H1 (cell line): ENCODE measurements around the gene ART5. TPM values are rescaled to one million over a fixed set of nuclear protein-coding genes. Genes with fewer than 3 reads are reported as not detected.
"Not testable (repeated sequence)": the region's sequence is repeated elsewhere in the genome, so short reads cannot be mapped to it uniquely, and the experiment has no call there.

Experiments used
- CTCF ChIA-PET: fragments of 300-600 bp; sonication (Branson Sonifier 250); formaldehyde crosslinking; loops from one replicate; lab custom pipeline; 2021; ENCODE audit not compliant: partially characterized antibody; lab: Charles Lee
- POLR2A ChIA-PET: fragments of 300-600 bp; sonication (Branson Sonifier 250); formaldehyde crosslinking; loops from one replicate; lab custom pipeline; 2021; ENCODE audit warnings: inconsistent platforms; ENCODE audit not compliant: partially characterized antibody; lab: Charles Lee
- DNase-seq, 2 experiments: peaks; one replicate each; pipeline versions ENCODE4 v3.0.0 to v3.0.0-alpha.2; 2010 to 2022; ENCODE audit warnings: low spot score in 2 of 2, low read depth in 1 of 2, mixed read lengths in 1 of 2
- FAIRE-seq: peaks from 2 replicates; lab custom pipeline; 2011; peaks lifted over from hg19 to GRCh38; lab: Jason Lieb, UNC
- H2AFZ ChIP-seq: 2 replicates; pipeline ENCODE4 v1.8.1; 2012; ENCODE audit warnings: low read length, inconsistent platforms
- H2AK5ac ChIP-seq: 2 replicates; pipeline ENCODE4 v1.6.1; 2013; ENCODE audit warnings: low read depth, low read length
- H2BK120ac ChIP-seq: replicated peaks from 2 replicates; pipeline ENCODE3; 2013; ENCODE audit warnings: low read depth, low read length, inconsistent platforms
- H2BK12ac ChIP-seq: 2 replicates; pipeline ENCODE4 v1.6.1; 2013; ENCODE audit warnings: low read depth, low read length
- H2BK15ac ChIP-seq: 2 replicates; pipeline ENCODE4 v1.6.1; 2013; ENCODE audit warnings: low read length
- H2BK20ac ChIP-seq: 2 replicates; pipeline ENCODE4 v1.6.1; 2013; ENCODE audit warnings: low read length
- H2BK5ac ChIP-seq: 2 replicates; pipeline ENCODE4 v1.6.1; 2013; ENCODE audit warnings: low read depth, low read length
- H3K14ac ChIP-seq: 2 replicates; pipeline ENCODE4 v1.6.1; 2013; ENCODE audit warnings: inconsistent platforms; ENCODE audit not compliant: insufficient read length
- H3K18ac ChIP-seq: 2 replicates; pipeline ENCODE4 v1.6.1; 2013; ENCODE audit warnings: low read length; ENCODE audit errors: extremely low read depth
- H3K23ac ChIP-seq: 2 replicates; pipeline ENCODE4 v1.6.1; 2013; ENCODE audit warnings: inconsistent platforms; ENCODE audit not compliant: insufficient read length
- H3K23me2 ChIP-seq: 2 replicates; pipeline ENCODE4 v1.6.1; 2013; ENCODE audit warnings: low read depth, low read length
- H3K27ac ChIP-seq: 2 replicates; pipeline ENCODE4 v1.6.1; 2011; ENCODE audit warnings: low read depth, low read length, inconsistent platforms
- H3K27me3 ChIP-seq, 4 experiments: replicated peaks in 1 of 4; 1 replicate in 1 of 4; 2 replicates in 3 of 4; pipeline versions ENCODE4 v1.6.1 to v1.8.1; 2011 to 2013; ENCODE audit warnings: low read length in 3 of 4, mild to moderate bottlenecking in 3 of 4, inconsistent platforms in 2 of 4, mixed read lengths in 2 of 4, moderate library complexity in 1 of 4; ENCODE audit not compliant: control insufficient read depth in 3 of 4, insufficient read depth in 3 of 4; ENCODE audit errors: extremely low read depth in 1 of 4
- H3K36me3 ChIP-seq, 4 experiments: 2 replicates each; pipeline versions ENCODE4 v1.6.1 to v1.8.1; 2011 to 2013; ENCODE audit warnings: mild to moderate bottlenecking in 4 of 4, low read length in 3 of 4, moderate library complexity in 2 of 4, control low read depth in 1 of 4, inconsistent platforms in 1 of 4; ENCODE audit not compliant: insufficient read depth in 4 of 4, control insufficient read depth in 2 of 4
- H3K4ac ChIP-seq: replicated peaks from 2 replicates; pipeline ENCODE3; 2013; ENCODE audit warnings: low read length, low read depth, mixed read lengths, inconsistent platforms; ENCODE audit not compliant: insufficient read length
- H3K4me1 ChIP-seq, 4 experiments: replicated peaks in 1 of 4; 1 replicate in 1 of 4; 2 replicates in 3 of 4; pipeline versions ENCODE4 v1.6.1 to v1.8.1; 2011 to 2013; ENCODE audit warnings: low read length in 3 of 4, inconsistent platforms in 2 of 4, mixed read lengths in 1 of 4; ENCODE audit not compliant: insufficient read depth in 4 of 4, control insufficient read depth in 3 of 4
- H3K4me2 ChIP-seq, 2 experiments: 2 replicates each; pipeline versions ENCODE4 v1.6.1 to v1.8.1; 2011 to 2013; ENCODE audit warnings: low read depth in 2 of 2, low read length in 2 of 2, control low read depth in 1 of 2, inconsistent platforms in 1 of 2, mild to moderate bottlenecking in 1 of 2; ENCODE audit not compliant: insufficient read depth in 1 of 2
- H3K4me3 ChIP-seq, 4 experiments: fragments of 200-600, 300-600 bp in 1 of 4; sonication (generic), shearing (Covaris generic), sonication (Bioruptor Twin) in 1 of 4; 2 replicates each; pipeline versions ENCODE4 v1.5.1 to v1.8.1; 2011 to 2016; ENCODE audit warnings: low read length in 4 of 4, low read depth in 3 of 4, control low read depth in 2 of 4, inconsistent platforms in 2 of 4, mild to moderate bottlenecking in 2 of 4, mixed read lengths in 1 of 4, moderate library complexity in 1 of 4; ENCODE audit not compliant: insufficient read depth in 2 of 4; ENCODE audit errors: extremely low read depth in 1 of 4
- H3K56ac ChIP-seq: replicated peaks from 2 replicates; pipeline ENCODE3; 2013; ENCODE audit warnings: low read depth, mild to moderate bottlenecking, mixed read lengths, low read length, inconsistent platforms; ENCODE audit not compliant: insufficient read length
- H3K79me1 ChIP-seq: 2 replicates; pipeline ENCODE4 v1.6.1; 2013; ENCODE audit warnings: low read depth, low read length, control low read depth
- H3K79me2 ChIP-seq, 2 experiments: 2 replicates each; pipeline versions ENCODE4 v1.6.1 to v1.8.1; 2012 to 2013; ENCODE audit warnings: low read length in 2 of 2, mild to moderate bottlenecking in 2 of 2, inconsistent platforms in 1 of 2; ENCODE audit not compliant: insufficient read depth in 2 of 2, control insufficient read depth in 1 of 2
- H3K9ac ChIP-seq, 4 experiments: replicated peaks in 1 of 4; 1 replicate in 1 of 4; 2 replicates in 3 of 4; pipeline versions ENCODE4 v1.6.1 to v1.8.1; 2011 to 2013; ENCODE audit warnings: low read depth in 3 of 4, low read length in 3 of 4, control low read depth in 2 of 4, mild to moderate bottlenecking in 2 of 4, moderate library complexity in 2 of 4, inconsistent platforms in 1 of 4; ENCODE audit errors: extremely low read depth in 1 of 4
- H3K9me3 ChIP-seq, 2 experiments: 2 replicates each; pipeline versions ENCODE4 v1.6.1 to v1.8.1; 2012 to 2013; ENCODE audit warnings: mild to moderate bottlenecking in 2 of 2, moderate library complexity in 2 of 2, control low read depth in 1 of 2, inconsistent platforms in 1 of 2, low read depth in 1 of 2, low read length in 1 of 2, mixed read lengths in 1 of 2; ENCODE audit not compliant: insufficient read depth in 2 of 2
- H4K20me1 ChIP-seq, 2 experiments: replicated peaks in 1 of 2; 2 replicates each; pipeline versions ENCODE3 to v1.8.1; 2011 to 2013; ENCODE audit warnings: inconsistent platforms in 2 of 2, low read length in 2 of 2, mild to moderate bottlenecking in 1 of 2; ENCODE audit not compliant: insufficient read depth in 2 of 2, control insufficient read depth in 1 of 2
- H4K5ac ChIP-seq: 2 replicates; pipeline ENCODE4 v1.6.1; 2013; ENCODE audit warnings: low read length, low read depth, mixed read lengths, inconsistent platforms; ENCODE audit not compliant: insufficient read length
- H4K8ac ChIP-seq: 2 replicates; pipeline ENCODE4 v1.8.0; 2013; ENCODE audit warnings: mild to moderate bottlenecking, moderate library complexity, low read length, inconsistent platforms; ENCODE audit not compliant: insufficient read depth; ENCODE audit errors: extremely low read depth
- H4K91ac ChIP-seq: replicated peaks from 2 replicates; pipeline ENCODE3; 2013; ENCODE audit warnings: low read length, mixed read lengths, inconsistent platforms; ENCODE audit not compliant: insufficient read length
- WGBS, 2 experiments: shearing (Covaris generic) in 1 of 2; methylation state at CpG; one replicate each; pipeline versions ENCODE4 v1.1.6 to v1.1.7; 2013 to 2015; ENCODE audit warnings: low lambda C conversion rate in 2 of 2, mixed read lengths in 2 of 2, inconsistent platforms in 1 of 2, low coverage in 1 of 2, missing lambda C conversion rate in 1 of 2; ENCODE audit not compliant: insufficient replicate concordance in 2 of 2, insufficient coverage in 1 of 2, insufficient read length in 1 of 2; ENCODE audit errors: extremely low coverage in 1 of 2, missing lambda C conversion rate in 1 of 2; 5-methylcytosine and 5-hydroxymethylcytosine counted together
- polyA plus RNA-seq, 7 experiments: library from polyadenylated mRNA; depleted of rRNA in 3 of 7; stranded (reverse) in 5 of 7; unstranded in 2 of 7; fragments of >200 nt in 5 of 7; fragments of 200-250 nt in 2 of 7; gene quantifications; 1 replicate in 5 of 7; 2 replicates in 1 of 7; 4 replicates in 1 of 7; pipeline versions ENCODE4 v1.2.1 to v1.2.3, GENCODE V29; 2011 to 2013; ENCODE audit warnings: missing spikeins in 2 of 7, mixed read lengths in 2 of 7
- total RNA-seq: library from RNA; stranded (reverse); fragmentation: NEBNext Ultra II Directional; extraction: Animal tissue kit (Norgen Biotek cat#: 25700); gene quantifications from 2 replicates; pipeline ENCODE4 v1.2.1, GENCODE V29; 2021
- TF ChIP-seq, protein P1 (sequence below): IDR thresholded peaks from 2 replicates; pipeline ENCODE4 v1.6.1; 2012; ENCODE audit warnings: inconsistent platforms

The ART5 gene
- total and polyA plus RNA-seq, 2 of the 8 experiments (the other 6 are each of a cell fraction or from before 2014, with no cell fraction given): 6.0 to 7.5 TPM

DNA sequence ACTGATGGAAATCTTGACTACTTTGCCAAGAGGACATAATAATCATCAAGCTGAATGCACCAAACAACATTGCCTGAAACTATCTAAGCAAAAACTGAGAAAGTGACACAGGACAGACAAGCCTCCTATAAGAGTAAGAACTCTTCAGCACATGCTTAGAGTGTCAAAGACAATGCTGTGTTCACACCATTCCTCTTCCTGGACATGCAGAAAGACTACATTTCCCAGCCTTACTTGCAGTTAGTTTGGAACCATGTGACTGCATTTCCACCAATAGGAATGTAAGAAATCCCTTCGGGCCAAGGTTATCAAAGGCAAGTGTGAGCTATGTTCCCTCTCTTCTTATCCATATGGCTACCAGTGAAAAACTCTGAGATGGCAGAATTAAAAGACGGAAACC, 51.6 kb downstream of the ART5 start:
- H4K5ac ChIP-seq, H2BK12ac ChIP-seq, H2BK5ac ChIP-seq, H4K91ac ChIP-seq, POLR2A ChIA-PET, H3K36me3 ChIP-seq, H3K14ac ChIP-seq, H3K79me2 ChIP-seq, H3K56ac ChIP-seq, H2BK120ac ChIP-seq, H2BK20ac ChIP-seq, H3K27ac ChIP-seq, H4K8ac ChIP-seq, H3K23ac ChIP-seq, H3K4me1 ChIP-seq, H3K9me3 ChIP-seq, H3K9ac ChIP-seq, H4K20me1 ChIP-seq, H3K18ac ChIP-seq, H3K4me2 ChIP-seq, FAIRE-seq, H3K79me1 ChIP-seq, H2AK5ac ChIP-seq, H3K27me3 ChIP-seq, H2BK15ac ChIP-seq, H3K23me2 ChIP-seq, H3K4ac ChIP-seq, DNase-seq, H3K4me3 ChIP-seq, H2AFZ ChIP-seq: not testable (repeated sequence)
- TF ChIP-seq, protein P1, sequence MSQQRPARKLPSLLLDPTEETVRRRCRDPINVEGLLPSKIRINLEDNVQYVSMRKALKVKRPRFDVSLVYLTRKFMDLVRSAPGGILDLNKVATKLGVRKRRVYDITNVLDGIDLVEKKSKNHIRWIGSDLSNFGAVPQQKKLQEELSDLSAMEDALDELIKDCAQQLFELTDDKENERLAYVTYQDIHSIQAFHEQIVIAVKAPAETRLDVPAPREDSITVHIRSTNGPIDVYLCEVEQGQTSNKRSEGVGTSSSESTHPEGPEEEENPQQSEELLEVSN: peak; percentile 30; the same call in 1 of the 2 replicates
- 85% methylated on average over 2 of the region's 2 CpGs; no CpG with 5 or more reads in 1 of the 2 experiments for WGBS, 2 experiments
- CTCF ChIA-PET: interaction anchor here (5.7 kb wide), 1 partner anchor 19 kb away, joined by 24 read pairs; no protein-coding TSS in a partner anchor
